ENCODE results near the gene CCDC89.

GRCh38 chr11:85665733-85666132 is 20.3 kb downstream of the CCDC89 start:
- no peak for TF ChIP-seq CTCF (IDR thresholded peaks at IDR 0.05)
- TF ChIP-seq POLR2A (IDR thresholded peaks at IDR 0.05): no peak

Data from heart left ventricle (tissue), 13 donors.